Amniotic epithelial cell (primary cell): ENCODE measurements around the gene MC1R.
"Not testable (repeated sequence)": the region's sequence is repeated elsewhere in the genome, so short reads cannot be mapped to it uniquely, and the experiment has no call there.

Experiments used
- DNase-seq: peaks from one replicate; pipeline ENCODE4 v3.0.0-alpha.2; 2010; ENCODE audit warnings: low read depth

Gene MC1R

DNA sequence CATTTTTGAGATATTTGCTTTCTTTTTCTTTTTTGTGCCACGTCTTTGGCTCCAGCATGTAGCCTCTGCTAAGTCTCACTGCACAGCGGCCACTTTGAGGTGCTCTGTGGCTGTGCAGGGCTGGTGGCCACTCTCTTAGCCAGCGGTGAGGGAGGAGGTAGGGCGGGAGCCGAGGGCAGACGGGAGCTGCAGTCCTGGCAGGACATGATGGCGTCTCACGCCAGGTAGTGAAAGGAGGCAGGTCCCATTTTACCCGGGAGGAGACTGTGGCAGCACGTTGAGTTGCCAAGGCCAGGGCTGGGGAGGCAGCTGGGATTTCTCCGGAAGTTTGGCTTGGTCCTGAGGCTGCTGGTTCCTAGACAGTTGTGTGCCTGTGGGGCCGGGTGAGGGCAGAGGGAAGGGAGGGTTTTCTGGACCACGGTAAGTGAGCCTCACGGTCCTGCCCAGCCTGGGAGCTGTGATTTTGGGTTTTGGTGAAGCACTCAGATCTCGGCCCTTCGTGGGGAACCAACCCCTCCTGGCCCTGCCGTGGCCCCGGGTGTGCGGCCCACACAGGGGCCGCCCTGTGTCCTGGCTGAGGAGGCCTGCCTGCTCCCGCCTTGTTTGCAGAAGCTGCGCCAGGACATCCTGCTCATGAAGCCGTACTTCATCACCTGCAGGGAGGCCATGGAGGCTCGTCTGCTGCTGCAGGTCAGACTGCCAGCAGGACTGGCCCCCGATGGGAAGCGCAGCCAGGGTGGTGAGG, 44.3 kb downstream of the MC1R start:
- no peak for DNase-seq

DNA sequence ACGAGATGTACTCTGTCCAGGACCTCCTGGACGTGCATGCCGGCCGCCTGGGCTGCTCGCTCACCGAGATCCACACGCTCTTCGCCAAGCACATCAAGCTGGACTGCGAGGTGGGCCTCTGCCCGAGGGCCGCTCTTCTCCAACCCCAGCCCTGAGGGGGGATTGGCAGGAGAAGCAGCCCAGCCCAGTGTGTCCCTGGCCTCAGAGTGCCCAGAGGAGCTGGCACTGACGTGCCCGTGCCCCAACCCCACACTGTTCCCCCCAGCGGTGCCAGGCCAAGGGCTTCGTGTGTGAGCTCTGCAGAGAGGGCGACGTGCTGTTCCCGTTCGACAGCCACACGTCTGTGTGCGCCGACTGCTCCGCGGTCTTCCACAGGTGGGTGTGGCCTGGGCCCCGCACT, 45.5 kb downstream of the MC1R start:
- DNase-seq, result no peak

DNA sequence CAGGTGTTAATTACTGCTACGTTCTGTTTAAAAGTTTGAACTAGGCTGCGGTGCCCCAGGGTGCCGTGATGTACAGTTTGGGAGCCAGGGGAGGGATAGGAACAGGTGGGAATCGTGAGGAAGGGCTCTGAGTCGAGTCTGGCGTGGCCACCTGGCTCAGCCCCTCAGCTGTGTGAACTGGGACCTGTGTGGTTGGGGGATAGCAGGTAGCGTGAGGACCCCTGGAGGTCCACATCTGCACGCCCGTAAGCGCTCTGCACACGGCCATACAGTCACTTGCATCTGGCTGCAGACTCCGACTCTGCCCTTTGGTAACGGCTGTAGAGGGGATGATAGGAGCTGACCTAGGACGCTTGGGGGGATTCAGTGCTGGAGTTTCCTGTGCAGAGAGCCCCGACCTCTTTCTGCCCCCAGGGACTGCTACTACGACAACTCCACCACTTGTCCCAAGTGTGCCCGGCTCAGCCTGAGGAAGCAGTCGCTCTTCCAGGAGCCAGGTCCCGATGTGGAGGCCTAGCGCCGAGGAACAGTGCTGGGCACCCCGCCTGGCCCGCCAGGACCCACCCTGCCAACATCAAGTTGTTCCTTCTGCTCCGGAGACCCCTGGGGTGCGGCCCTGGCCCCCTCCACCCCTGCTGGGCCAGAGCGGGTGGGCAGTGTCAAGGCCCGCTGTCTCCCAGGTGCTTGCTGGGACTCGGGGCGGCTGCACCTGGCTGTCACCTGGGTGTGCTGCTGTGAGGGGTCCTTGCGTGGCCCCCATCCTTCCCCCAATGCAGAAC, 47.0 kb downstream of the MC1R start:
- no peak for DNase-seq

DNA sequence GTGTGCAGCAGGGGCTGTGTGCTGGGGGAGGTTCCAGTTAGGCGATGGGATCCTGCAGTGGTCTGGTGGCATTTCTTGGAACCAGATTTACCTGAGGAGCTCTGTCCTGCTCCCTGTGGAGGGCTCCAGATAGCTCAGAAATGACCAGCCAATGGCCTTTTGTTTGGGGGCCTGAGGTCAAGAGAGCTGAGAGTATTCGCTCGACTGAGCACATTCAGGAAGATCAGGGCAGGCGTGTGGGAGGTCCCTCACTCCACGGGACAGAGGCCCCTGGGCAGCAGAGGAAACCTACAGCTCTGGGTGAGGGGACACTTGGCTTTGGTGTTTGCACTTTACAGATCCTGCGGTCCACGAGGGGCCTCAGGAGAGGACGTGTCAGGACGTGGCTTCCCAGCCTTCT, 48.1 kb downstream of the MC1R start:
- DNase-seq, result no peak

DNA sequence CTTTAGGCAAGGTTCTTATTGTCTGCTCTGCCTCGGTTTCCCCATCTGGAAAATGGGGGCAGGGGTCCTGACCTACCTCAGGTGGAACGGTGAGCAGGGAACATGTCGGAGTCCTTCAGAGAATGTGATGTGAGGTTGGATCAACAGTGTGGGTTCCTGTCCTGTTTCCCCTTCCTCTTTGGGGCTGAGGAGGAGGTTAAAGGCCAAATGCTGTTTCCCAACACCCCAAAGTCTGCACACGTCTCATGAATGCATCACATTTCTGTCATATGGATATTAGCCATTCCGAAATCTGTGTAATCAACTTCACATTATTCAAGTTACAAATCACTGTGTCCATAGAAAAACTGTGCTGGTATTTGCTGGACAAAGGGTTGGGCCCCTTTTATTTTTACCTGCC, 48.8 kb downstream of the MC1R start:
- not testable (repeated sequence) for DNase-seq

DNA sequence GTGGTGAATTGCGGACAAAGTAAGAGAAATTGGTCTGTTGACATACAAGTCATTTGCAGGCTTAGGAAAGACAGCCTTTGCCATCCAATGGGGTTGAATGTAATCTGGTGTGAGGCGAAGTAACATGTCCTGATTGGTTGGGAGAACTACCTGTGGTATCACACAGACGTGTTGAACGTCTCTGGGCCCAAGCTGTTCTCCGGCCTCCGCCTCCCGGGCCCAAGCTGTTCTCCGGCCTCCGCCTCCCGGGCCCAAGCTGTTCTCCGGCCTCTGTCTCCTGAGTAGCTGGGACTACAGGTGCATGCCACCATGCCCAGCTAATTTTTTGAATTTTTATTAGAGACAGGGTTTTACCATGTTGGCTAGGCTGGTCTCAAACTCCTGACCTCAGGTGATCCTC, 49.4 kb downstream of the MC1R start:
- DNase-seq, result not testable (repeated sequence)

DNA sequence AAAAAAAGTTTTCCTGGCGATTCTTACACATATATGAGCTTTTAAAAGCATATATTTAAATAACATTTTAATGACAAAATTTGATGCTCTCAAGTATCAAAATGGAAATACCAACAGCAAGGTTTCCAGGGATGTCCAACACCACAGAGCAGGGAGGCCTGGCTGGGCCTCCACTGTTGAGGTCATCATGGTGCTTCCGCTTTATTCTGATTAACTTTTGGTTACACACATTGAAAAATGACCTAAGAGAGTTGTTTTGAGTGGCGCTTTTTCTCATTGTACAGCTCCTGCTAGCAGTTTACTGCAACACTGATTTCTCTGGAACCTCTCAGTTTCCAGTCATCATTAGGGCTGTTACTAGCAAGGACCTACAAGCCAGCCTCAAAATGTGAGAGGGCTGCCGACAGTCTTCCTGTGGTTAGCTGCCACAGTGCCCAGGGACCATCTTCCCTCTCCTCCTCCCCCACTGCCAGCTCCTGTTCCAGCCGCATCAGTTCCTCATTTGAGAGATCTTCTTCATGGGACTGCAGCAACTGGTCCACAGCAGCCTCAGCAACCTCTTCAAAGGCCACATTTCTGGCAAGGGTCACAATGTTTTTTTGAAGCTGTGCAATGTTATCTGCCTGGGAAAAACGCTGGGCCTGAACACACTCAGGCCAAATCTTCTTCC, 51.2 kb downstream of the MC1R start:
- no peak for DNase-seq
